GM21515 (cell line): ENCODE results near the gene COL15A1.

Experiments
- ATAC-seq: cut with Tn5 transposase; IDR thresholded peaks from one replicate; pipeline ENCODE4 v1.9.1; 2021; ENCODE audit not compliant: unreplicated experiment

Gene COL15A1

GRCh38 chr9:99052815-99053715 lies 109.4 kb downstream of the COL15A1 start:
- no peak for ATAC-seq

GRCh38 chr9:99054581-99054980 lies 110.9 kb downstream of the COL15A1 start:
- no peak for ATAC-seq

DNA sequence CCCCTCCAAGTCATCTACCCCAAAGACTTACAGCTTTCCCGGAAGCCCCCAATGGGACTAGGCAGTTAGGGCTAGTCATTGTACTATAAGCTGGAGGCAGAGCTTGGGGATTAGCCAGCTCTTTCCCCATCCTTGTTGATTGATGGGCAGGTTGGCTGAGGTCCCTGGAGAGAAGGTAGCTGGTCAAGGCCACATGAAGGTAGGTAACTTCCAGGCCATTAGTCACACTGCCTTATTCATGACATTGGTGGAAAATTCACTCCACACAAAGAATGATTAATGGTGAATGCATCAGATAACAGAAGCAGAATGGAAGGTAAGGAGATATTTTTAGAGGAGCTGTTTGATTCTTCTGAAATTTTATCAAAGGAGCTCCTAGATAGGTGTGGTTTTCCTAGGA lies 111.7 kb downstream of the COL15A1 start:
- no peak for ATAC-seq

GRCh38 chr9:99056186-99056585 lies 112.5 kb downstream of the COL15A1 start:
- ATAC-seq = no peak

- no peak for ATAC-seq
Observed at GRCh38 chr9:99056886-99057664, 113.4 kb downstream of the COL15A1 start.

DNA sequence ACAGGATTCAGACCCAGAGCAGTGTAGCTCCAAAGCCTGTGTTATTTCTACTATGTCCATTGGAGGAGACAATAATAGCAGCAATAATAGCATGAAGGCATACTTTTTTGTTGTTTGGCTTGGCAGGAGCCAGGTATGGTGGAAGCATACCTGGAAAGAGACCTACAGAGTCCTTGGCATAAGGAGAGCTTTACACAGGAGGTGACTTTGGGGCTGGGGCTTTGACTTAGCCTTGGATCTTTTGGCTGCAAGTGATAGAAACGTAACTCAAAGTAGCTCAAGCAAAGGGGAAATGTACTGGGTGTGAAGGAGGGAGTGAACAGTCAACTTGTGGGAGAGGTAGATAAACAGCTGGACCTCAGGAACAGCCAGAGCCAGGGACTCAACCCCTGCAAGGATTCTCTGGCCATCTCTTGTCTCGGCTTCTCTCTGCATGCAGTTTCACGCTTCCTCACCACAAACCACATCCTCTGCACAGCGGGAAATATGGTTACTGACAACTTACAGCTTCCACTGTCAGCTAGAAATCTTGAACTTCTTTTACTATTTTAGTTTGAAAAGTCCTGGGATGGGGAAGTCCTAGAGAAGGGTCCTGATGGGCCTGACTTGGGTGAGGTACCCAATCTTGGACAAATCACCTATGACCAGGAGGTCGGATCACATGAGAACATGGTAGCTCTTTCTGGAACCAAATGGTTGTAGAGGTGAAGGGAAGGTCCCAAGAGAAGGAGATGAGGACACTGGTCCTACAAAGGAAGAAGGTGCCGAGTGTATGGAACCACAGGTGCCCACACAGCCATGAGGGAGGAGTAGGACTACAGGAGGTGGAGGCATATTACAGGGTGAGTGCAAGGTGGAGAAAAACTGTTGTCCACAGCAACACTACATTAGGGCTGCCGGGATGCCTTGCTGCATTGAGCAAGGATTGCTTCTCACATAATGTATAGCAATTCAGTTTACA lies 114.2 kb downstream of the COL15A1 start:
- peak; percentile 94 for ATAC-seq

DNA sequence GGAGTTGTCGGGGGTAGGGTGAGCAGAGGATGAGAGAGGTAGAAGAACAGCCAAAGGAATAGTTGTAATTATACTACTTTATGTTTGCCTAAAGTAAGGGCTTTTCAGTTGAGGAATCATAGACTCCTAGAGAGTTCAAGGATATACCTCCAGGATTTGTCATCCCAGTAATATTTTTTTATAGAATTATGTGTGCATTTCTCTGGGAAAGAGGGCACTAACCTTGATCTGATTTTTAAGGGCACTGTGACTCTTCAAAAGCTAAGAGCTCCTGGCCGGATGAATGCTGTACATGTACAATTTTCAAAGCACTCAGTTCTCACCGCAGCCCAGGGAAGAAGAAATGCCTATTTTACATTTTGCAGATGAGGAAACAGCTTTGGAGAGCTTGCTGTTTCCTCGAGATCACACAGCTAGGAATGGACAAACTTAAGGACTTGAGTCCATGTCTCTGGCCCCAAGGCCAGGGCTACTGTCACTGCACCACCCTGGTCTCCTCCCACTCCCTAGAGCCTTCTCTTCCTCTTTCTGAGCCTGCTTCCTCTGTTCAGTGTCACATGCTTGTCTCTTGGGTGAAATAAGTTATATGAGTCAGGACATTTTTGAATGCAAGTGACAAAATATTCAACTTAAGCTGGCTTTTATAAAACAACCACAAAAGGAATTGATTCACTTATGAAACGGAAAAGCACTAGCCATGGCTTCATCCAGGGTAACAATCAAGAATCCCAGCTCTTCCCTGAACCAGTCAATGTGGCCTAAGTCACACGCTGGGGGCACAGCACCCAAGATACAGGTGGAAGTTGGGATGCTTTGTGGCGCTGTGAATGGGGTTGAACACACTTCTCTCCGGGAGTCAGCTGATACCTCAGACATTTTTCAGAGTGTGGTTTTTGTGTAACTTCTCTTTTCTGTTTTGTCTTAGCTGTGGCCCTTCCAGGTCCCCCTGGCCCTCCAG lies 115.5 kb downstream of the COL15A1 start:
- peak; percentile 50 for ATAC-seq

GRCh38 chr9:99060621-99061020 lies 116.9 kb downstream of the COL15A1 start:
- ATAC-seq = no peak

GRCh38 chr9:99062549-99062948 lies 118.8 kb downstream of the COL15A1 start:
- ATAC-seq = no peak

- ATAC-seq = no peak
Observed at GRCh38 chr9:99063522-99063921, 119.8 kb downstream of the COL15A1 start.

- no peak for ATAC-seq
Observed at GRCh38 chr9:99066571-99066970, 122.9 kb downstream of the COL15A1 start.

GRCh38 chr9:99069075-99069474 lies 125.4 kb downstream of the COL15A1 start:
- no peak for ATAC-seq

DNA sequence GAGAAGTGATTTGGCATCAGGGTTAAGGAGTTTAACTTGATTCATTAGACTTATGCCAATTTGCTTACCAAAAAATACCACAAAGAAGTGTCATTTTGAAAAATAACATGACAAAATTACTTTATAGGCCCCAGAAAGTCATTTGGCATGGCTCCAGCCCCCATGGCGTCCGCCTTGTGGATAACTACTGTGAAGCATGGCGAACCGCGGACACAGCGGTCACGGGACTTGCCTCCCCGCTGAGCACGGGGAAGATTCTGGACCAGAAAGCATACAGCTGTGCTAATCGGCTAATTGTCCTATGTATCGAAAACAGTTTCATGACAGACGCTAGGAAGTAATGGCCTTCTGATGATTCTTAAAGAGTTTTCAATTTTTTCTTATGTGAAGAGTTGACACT lies 125.8 kb downstream of the COL15A1 start:
- ATAC-seq = no peak

- ATAC-seq = no peak
Observed at GRCh38 chr9:99070681-99071080, 127.0 kb downstream of the COL15A1 start.

- no peak for ATAC-seq
Observed at GRCh38 chr9:99071313-99072039, 127.8 kb downstream of the COL15A1 start.

DNA sequence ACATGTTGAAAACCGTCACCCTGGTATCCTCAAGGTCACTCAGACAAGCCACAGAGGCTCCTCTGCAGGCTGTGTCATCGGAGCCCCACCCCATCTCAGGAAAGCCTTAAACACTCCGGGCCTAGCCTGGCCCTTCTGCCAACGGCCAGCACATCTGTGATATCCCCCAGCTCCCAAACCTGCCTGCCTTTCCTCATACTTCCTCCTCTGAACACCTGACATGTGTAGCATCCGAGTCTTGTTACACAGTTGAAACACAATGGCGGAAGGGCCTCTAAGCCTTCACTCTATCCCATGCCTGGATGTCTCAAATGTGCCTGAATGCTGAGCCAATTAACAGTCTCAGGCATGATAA lies 128.3 kb downstream of the COL15A1 start:
- ATAC-seq = no peak

GRCh38 chr9:99073347-99073746 lies 129.6 kb downstream of the COL15A1 start:
- ATAC-seq = no peak

DNA sequence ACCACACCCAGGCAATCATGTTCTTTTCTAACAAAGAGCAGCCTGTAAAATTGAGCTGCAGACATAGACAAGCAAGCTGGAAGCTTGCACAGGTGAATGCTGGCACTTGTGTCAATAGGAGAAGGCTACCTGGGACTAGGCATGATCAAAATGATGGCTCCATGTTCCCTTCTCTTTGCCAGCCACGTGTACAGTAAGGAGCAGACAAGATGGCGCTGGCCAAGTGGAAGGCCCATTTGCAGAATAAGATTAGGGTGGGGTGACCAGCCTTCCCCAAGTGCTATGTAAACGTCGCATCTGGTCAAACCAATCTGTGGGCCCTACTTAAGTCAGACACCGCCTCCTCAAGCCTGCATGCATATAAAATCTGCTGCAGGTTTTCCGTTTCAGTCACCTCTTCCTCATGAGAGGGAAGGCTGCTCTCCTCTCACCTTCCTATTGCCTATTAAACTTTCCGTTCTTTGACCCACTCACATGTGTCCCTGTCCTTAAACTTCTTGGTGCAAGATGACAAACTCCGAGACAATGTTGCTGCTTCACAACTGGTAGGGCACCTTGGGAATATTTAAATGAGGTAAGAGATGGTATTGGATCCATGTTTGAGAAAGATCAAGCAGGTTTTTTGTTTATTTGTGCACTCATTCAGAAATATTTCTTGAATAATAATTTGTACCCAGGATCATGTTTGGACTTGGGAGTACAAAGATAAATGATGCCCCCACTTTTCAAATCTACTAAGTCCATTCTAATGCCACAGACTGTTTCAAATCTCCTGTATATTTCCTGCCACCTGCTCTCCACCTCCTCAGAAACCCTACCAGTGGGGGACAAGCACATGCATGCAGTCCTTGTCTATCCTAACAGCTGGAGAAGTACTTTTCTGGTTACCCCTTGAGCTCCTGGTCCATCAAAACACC lies 130.5 kb downstream of the COL15A1 start:
- no peak for ATAC-seq
